ENCODE measurements around the gene PACS2.
"Not testable (repeated sequence)": the region's sequence is repeated elsewhere in the genome, so short reads cannot be mapped to it uniquely, and the experiment has no call there.

PACS2 gene

DNA sequence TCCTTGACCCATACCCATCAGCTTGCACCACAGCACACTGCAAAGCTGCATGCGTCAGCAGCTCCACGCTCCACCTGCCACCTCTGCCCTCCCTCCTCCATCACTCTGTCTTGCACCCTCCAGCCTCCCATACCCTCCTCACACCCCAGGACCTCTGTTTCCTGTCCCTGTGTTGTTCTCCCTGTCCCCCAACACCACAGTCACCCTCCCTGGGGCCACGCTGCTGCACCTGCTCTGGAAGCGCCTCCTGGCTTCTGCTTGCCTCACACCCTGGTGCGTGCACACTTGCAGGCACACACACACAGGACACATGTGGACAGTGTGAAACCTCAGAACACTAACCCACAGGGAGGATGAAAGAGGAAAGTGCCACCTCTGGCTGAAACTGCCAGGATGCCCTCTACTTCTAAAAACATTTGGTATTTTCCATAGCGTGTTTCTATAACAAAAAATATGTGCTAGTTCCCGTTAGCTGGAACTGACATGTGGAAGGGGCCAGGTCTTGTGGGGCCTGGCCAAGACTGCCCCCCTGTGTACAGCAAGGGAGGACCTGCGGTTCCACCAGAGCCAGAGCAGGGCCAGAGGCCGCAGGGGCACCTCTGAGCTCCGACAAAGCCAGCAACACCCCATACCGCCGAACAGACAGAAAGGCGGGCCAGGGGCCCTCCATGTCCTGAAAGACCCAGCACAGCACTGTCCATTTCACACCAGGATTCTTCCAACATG, 23.8 kb upstream of the PACS2 start:
- H3K4me3 ChIP-seq (replicated peaks; ENCODE audit: low read depth, low read length) = no peak overlapping the region
- TF ChIP-seq, protein P1, sequence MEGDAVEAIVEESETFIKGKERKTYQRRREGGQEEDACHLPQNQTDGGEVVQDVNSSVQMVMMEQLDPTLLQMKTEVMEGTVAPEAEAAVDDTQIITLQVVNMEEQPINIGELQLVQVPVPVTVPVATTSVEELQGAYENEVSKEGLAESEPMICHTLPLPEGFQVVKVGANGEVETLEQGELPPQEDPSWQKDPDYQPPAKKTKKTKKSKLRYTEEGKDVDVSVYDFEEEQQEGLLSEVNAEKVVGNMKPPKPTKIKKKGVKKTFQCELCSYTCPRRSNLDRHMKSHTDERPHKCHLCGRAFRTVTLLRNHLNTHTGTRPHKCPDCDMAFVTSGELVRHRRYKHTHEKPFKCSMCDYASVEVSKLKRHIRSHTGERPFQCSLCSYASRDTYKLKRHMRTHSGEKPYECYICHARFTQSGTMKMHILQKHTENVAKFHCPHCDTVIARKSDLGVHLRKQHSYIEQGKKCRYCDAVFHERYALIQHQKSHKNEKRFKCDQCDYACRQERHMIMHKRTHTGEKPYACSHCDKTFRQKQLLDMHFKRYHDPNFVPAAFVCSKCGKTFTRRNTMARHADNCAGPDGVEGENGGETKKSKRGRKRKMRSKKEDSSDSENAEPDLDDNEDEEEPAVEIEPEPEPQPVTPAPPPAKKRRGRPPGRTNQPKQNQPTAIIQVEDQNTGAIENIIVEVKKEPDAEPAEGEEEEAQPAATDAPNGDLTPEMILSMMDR (IDR thresholded peaks at IDR 0.05; ENCODE audit: low read depth, low read length, missing control alignments) = no peak
- DNase-seq (ENCODE audit: extremely low read depth, low read depth) = no peak

GRCh38 chr14:105292826-105293711, 21.5 kb upstream of the PACS2 start:
- H3K4me3 ChIP-seq (replicated peaks; ENCODE audit: low read depth, low read length) = no peak overlapping the region
- TF ChIP-seq, protein P1 (IDR thresholded peaks at IDR 0.05; ENCODE audit: low read depth, low read length, missing control alignments) = no peak
- DNase-seq (ENCODE audit: extremely low read depth, low read depth) = no peak

GRCh38 chr14:105294142-105294597, 20.4 kb upstream of the PACS2 start:
- no peak for DNase-seq (ENCODE audit: extremely low read depth, low read depth)
- TF ChIP-seq, protein P1 (IDR thresholded peaks at IDR 0.05; ENCODE audit: low read depth, low read length, missing control alignments) = no peak
- no peak overlapping the region for H3K4me3 ChIP-seq (replicated peaks; ENCODE audit: low read depth, low read length)

DNA sequence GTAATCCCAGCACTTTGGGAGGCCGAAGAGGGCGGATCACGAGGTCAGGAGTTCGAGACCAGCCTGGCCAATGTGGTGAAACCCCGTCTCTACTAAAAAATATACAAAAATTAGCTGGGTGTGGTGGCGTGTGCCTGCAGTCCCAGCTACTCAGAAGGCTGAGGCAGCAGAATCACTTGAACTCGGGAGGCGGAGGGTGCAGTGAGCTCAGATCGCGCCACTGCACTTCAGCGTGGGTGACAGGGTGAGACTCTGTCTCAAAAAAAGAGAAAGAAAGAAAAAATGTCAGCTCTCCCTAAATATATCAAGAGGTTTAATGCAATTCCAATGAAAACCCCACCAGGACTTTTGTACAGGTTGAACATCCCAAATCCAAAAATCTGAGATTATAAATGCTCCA, 17.2 kb upstream of the PACS2 start:
- not testable (repeated sequence) for DNase-seq (ENCODE audit: extremely low read depth, low read depth)

DNA sequence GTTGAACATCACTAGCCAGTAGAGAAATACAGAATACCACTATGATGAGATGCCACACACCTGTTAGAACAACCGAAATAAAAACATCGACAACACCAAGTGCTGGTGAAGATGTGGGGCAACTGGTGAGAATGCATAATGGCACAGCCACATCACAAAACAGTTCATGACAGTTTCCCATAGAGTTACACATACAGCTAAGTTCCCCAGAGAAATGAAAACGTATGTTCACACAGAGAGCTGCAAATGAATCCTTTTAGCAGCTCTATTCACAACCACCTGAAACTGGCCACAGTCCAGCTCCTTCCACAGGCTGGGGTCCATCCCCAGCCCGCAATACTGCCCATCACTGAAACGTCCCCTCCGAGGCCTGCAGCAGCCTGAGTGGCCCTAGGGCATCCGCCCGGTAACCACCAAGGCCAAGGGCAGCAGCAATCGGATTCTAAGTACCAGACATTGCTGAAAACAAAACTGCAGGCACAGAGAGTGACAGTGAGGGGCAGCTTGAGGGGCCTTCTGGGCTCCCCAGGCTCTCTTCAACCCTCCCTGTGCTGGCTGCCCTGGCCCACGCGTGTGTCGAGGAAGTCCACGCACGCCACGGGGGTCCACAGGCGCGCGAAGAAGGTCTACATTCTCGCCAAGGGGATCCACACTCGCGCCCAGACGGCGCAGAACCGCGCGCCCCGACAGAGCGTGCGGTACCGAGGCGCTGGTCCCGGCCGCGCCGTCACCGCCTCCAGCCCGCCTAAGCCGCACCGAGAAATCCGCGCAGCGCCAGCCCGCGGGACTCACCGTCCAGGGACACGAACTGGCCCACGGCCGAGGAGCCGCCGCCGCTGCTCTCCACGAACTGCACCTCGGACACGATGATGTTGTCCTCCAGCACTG, 14.7 kb upstream of the PACS2 start:
- H3K4me3 ChIP-seq (replicated peaks; ENCODE audit: low read depth, low read length) = peak overlapping the region; percentile 85
- TF ChIP-seq, protein P1 (IDR thresholded peaks at IDR 0.05; ENCODE audit: low read depth, low read length, missing control alignments) = no peak
- DNase-seq (ENCODE audit: extremely low read depth, low read depth) = no peak

More for the DNA sequence above, 17.2 kb upstream of the PACS2 start:
- not testable (repeated sequence) for H3K4me3 ChIP-seq (replicated peaks; ENCODE audit: low read depth, low read length)

DNA sequence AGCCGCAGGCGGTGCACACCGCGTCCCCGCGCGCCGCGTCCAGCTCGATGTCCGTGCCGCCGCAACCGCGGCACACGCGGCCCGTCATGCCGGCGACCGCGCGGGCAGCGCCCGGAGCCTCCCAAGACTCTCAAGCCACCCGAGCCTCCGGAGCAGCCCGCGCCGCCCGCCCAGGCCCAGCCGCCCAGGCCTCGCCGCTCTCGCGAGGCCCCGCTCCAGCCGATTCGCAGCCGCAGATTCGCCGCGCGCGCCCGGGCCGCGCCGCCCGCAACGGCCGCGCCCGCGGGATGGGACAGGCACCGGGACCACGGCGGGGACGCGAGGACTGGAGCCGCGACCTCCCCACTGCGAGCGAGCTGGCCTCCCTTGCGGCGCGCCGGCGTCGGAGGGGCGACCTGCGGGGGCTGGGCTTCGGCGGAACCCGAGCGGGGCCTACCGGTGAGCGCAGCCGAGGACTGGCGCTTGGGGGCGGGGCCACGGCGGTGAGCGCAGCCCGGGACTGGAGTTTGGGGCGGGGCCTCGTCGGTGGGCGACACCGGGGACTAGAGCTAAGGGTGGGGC, 13.9 kb upstream of the PACS2 start, which contains the start of gene BRF1:
TSS of gene BRF1 (minus strand) at position 460 of the 561 bp plus-strand sequence. CDS start at position 88, 372 bp downstream.
- H3K4me3 ChIP-seq (replicated peaks; ENCODE audit: low read depth, low read length) = peak within 1 kb of the TSS; percentile 85
- TF ChIP-seq, protein P1 (IDR thresholded peaks at IDR 0.05; ENCODE audit: low read depth, low read length, missing control alignments) = no peak
- no peak for DNase-seq (ENCODE audit: extremely low read depth, low read depth)
